ENCODE results near the gene ZCCHC3.

Gene ZCCHC3

GRCh38 chr20:284172-284571 lies 13.2 kb upstream of the ZCCHC3 start:
- no peak for DNase-seq (ENCODE audit: low read depth)

- DNase-seq (ENCODE audit: low read depth) = no peak
These were observed 10.9 kb upstream of the ZCCHC3 start for GRCh38 chr20:286508-286907.

- DNase-seq (ENCODE audit: low read depth) = no peak
These were observed 8.2 kb upstream of the ZCCHC3 start for GRCh38 chr20:288956-289692.

- no peak for DNase-seq (ENCODE audit: low read depth)
These were observed 7.7 kb upstream of the ZCCHC3 start for GRCh38 chr20:289693-290083.

- DNase-seq (ENCODE audit: low read depth) = peak; percentile 85
These were observed 7.1 kb upstream of the ZCCHC3 start, which contains the start of gene C20orf96 for GRCh38 chr20:290084-290831. TSS of gene C20orf96 (minus strand) at chr20:290750. CDS start at chr20:290610, 140 bp downstream.

GRCh38 chr20:294602-295001 lies 2.8 kb upstream of the ZCCHC3 start:
- DNase-seq (ENCODE audit: low read depth) = no peak

- no peak for DNase-seq (ENCODE audit: low read depth)
These were observed 1.6 kb upstream of the ZCCHC3 start for GRCh38 chr20:295804-296203.

GRCh38 chr20:297925-298775 lies 780 bp downstream of the ZCCHC3 start:
- peak; percentile 15 for DNase-seq (ENCODE audit: low read depth)

GRCh38 chr20:298776-299391 lies 1.5 kb downstream of the ZCCHC3 start:
- no peak for DNase-seq (ENCODE audit: low read depth)

GRCh38 chr20:300345-300990 lies 3.1 kb downstream of the ZCCHC3 start:
- no peak for DNase-seq (ENCODE audit: low read depth)

- DNase-seq (ENCODE audit: low read depth) = no peak
These were observed 4.8 kb downstream of the ZCCHC3 start for GRCh38 chr20:301886-302848.

GRCh38 chr20:305745-306144 lies 8.4 kb downstream of the ZCCHC3 start:
- no peak for DNase-seq (ENCODE audit: low read depth)

- no peak for DNase-seq (ENCODE audit: low read depth)
These were observed 11.2 kb downstream of the ZCCHC3 start for GRCh38 chr20:308427-309038.

- DNase-seq (ENCODE audit: low read depth) = no peak
These were observed 12.0 kb downstream of the ZCCHC3 start for GRCh38 chr20:309306-309840.

GRCh38 chr20:309841-310644 lies 12.7 kb downstream of the ZCCHC3 start:
- DNase-seq (ENCODE audit: low read depth) = peak; percentile 73

GRCh38 chr20:310645-311044 lies 13.3 kb downstream of the ZCCHC3 start:
- DNase-seq (ENCODE audit: low read depth) = no peak

- DNase-seq (ENCODE audit: low read depth) = no peak
These were observed 14.2 kb downstream of the ZCCHC3 start for GRCh38 chr20:311609-312008.

GRCh38 chr20:312067-312466 lies 14.7 kb downstream of the ZCCHC3 start:
- DNase-seq (ENCODE audit: low read depth) = no peak

- no peak for DNase-seq (ENCODE audit: low read depth)
These were observed 15.5 kb downstream of the ZCCHC3 start for GRCh38 chr20:312866-313265.
